HepG2 (cell line): ENCODE measurements around the gene CLDN20.
A peak's percentile ranks its signal among the peaks of the same experiment; 100 is the strongest.

ENCODE experiments used
- CTCF ChIP-seq: sonication (generic); formaldehyde crosslinking; IDR thresholded peaks from 2 replicates; pipeline ENCODE4 v1.5.0; 2020; ENCODE audit warnings: mild to moderate bottlenecking, missing genetic modification reagents, moderate library complexity
- FOSL1 ChIP-seq: sonication (generic); formaldehyde crosslinking; IDR thresholded peaks from 2 replicates; pipeline ENCODE4 v1.9.0; 2021; ENCODE audit warnings: missing genetic modification reagents, borderline replicate concordance
- GABPA ChIP-seq, 2 experiments: IDR thresholded peaks; 2 replicates each; pipeline ENCODE4 v1.6.1; 2011 to 2016; ENCODE audit warnings: low read depth in 2 of 2, low read length in 1 of 2, missing biosample characterization in 1 of 2, missing genetic modification characterization in 1 of 2
- JUND ChIP-seq: sonication (generic); formaldehyde crosslinking; IDR thresholded peaks from 2 replicates; pipeline ENCODE4 v1.8.0; 2022; ENCODE audit warnings: mild to moderate bottlenecking, missing genetic modification reagents
- POLR2AphosphoS5 ChIP-seq: IDR thresholded peaks from 2 replicates; pipeline ENCODE4 v1.6.1; 2012; ENCODE audit warnings: low read depth, low read length
- SUZ12 ChIP-seq: fragments of 150-350 bp; IDR thresholded peaks from 2 replicates; pipeline ENCODE4 v1.6.1; 2014; ENCODE audit warnings: low read depth, low read length
- TCF7 ChIP-seq: sonication (generic); IDR thresholded peaks from 2 replicates; pipeline ENCODE4 v1.6.1; 2016; ENCODE audit warnings: antibody characterized with exemption, low read depth
- TFDP2 ChIP-seq: sonication (generic); formaldehyde crosslinking; IDR thresholded peaks from 2 replicates; pipeline ENCODE4 v1.4.0; 2020; ENCODE audit warnings: missing genetic modification reagents
- ZBTB8A ChIP-seq: sonication (generic); formaldehyde crosslinking; IDR thresholded peaks from 2 replicates; pipeline ENCODE4 v1.4.0; 2020; ENCODE audit warnings: mild to moderate bottlenecking, low read depth, missing genetic modification reagents, borderline replicate concordance
- ZFY ChIP-seq: sonication (generic); formaldehyde crosslinking; IDR thresholded peaks from 2 replicates; pipeline ENCODE4 v1.4.0; 2020; ENCODE audit warnings: missing genetic modification reagents
- ZNF225 ChIP-seq: sonication (generic); formaldehyde crosslinking; IDR thresholded peaks from 2 replicates; pipeline ENCODE4 v1.4.0; 2020; ENCODE audit warnings: mild to moderate bottlenecking, missing genetic modification reagents

- TF ChIP-seq TCF7: no peak
- no peak for TF ChIP-seq SUZ12
- no peak for TF ChIP-seq ZNF225 (CRISPR knock-in tag)
- no peak for TF ChIP-seq ZBTB8A
- TF ChIP-seq JUND (CRISPR knock-in tag): no peak
- no peak for TF ChIP-seq FOSL1 (CRISPR knock-in tag)
- TF ChIP-seq TFDP2 (CRISPR knock-in tag): no peak
- peak; percentile 53 for TF ChIP-seq POLR2AphosphoS5
- no peak for TF ChIP-seq CTCF (CRISPR knock-in tag)
- TF ChIP-seq GABPA (IDR thresholded peaks at IDR 0.05; ENCODE audit: low read depth, low read length): no peak
- no peak for TF ChIP-seq GABPA (CRISPR knock-in tag; IDR thresholded peaks at IDR 0.05; ENCODE audit: low read depth)
- no peak for TF ChIP-seq ZFY (CRISPR knock-in tag)
Measured at GRCh38 chr6:155324172-155324571, 60.4 kb downstream of the CLDN20 start.
